Neuronal stem cell (in vitro differentiated cells): ENCODE results near the gene SMR3B.

ENCODE experiments used
- DNase-seq: peaks from one replicate; pipeline ENCODE4 v3.0.0-alpha.2; 2013; ENCODE audit warnings: low spot score
- H2AFZ ChIP-seq: one replicate; pipeline ENCODE4 v1.6.1; 2013; ENCODE audit warnings: mild to moderate bottlenecking, low read length, inconsistent platforms
- H2AK5ac ChIP-seq: 2 replicates; pipeline ENCODE4 v1.6.1; 2013; ENCODE audit warnings: low read depth, mild to moderate bottlenecking, inconsistent platforms, low read length, moderate library complexity, mixed read lengths
- H2BK120ac ChIP-seq: 2 replicates; pipeline ENCODE4 v1.6.1; 2013; ENCODE audit warnings: low read depth, mild to moderate bottlenecking, inconsistent platforms, low read length, moderate library complexity, mixed read lengths
- H2BK12ac ChIP-seq: one replicate; pipeline ENCODE4 v1.6.1; 2013; ENCODE audit warnings: low read length, inconsistent platforms
- H2BK15ac ChIP-seq: 2 replicates; pipeline ENCODE4 v1.6.1; 2013; ENCODE audit warnings: mild to moderate bottlenecking, low read length, inconsistent platforms, mixed read lengths
- H2BK5ac ChIP-seq: one replicate; pipeline ENCODE4 v1.6.1; 2013; ENCODE audit warnings: inconsistent platforms, mild to moderate bottlenecking, low read length, moderate library complexity
- H3K14ac ChIP-seq: one replicate; pipeline ENCODE4 v1.6.1; 2013; ENCODE audit warnings: low read length, inconsistent platforms
- H3K18ac ChIP-seq: 2 replicates; pipeline ENCODE4 v1.6.1; 2013; ENCODE audit warnings: low read length, inconsistent platforms
- H3K23ac ChIP-seq: 2 replicates; pipeline ENCODE4 v1.6.1; 2013; ENCODE audit warnings: low read depth, mild to moderate bottlenecking, mixed read lengths, low read length, inconsistent platforms; ENCODE audit not compliant: poor library complexity
- H3K27ac ChIP-seq: replicated peaks from 3 replicates; pipeline ENCODE4 v1.5.1; 2013; ENCODE audit warnings: low read length, inconsistent platforms
- H3K27me3 ChIP-seq, 3 experiments: 2 replicates each; pipeline ENCODE4 v1.6.1; 2013; ENCODE audit warnings: low read length in 3 of 3, mild to moderate bottlenecking in 2 of 3, inconsistent platforms in 1 of 3, low read depth in 1 of 3, mixed read lengths in 1 of 3, moderate library complexity in 1 of 3; ENCODE audit not compliant: control insufficient read depth in 3 of 3, insufficient read depth in 3 of 3
- H3K36me3 ChIP-seq, 2 donors: replicated peaks in 1 of 2; 2 replicates each; pipeline ENCODE4 v1.6.1; 2013; ENCODE audit warnings: low read length in 2 of 2; ENCODE audit not compliant: control insufficient read depth in 2 of 2, insufficient read depth in 2 of 2
- H3K4ac ChIP-seq: 2 replicates; pipeline ENCODE4 v1.6.1; 2013; ENCODE audit warnings: inconsistent platforms, mild to moderate bottlenecking, low read length, moderate library complexity
- H3K4me1 ChIP-seq, 2 donors: 1 replicate in 1 of 2; 2 replicates in 1 of 2; pipeline ENCODE4 v1.6.1; 2013; ENCODE audit warnings: low read length in 2 of 2, low read depth in 1 of 2; ENCODE audit not compliant: control insufficient read depth in 2 of 2, insufficient read depth in 1 of 2
- H3K4me2 ChIP-seq: one replicate; pipeline ENCODE4 v1.6.1; 2013; ENCODE audit warnings: mild to moderate bottlenecking, low read length, inconsistent platforms; ENCODE audit not compliant: insufficient read depth, poor library complexity, severe bottlenecking
- H3K4me3 ChIP-seq, 2 donors: 2 replicates each; pipeline ENCODE4 v1.5.1; 2013; ENCODE audit warnings: low read length in 2 of 2, mild to moderate bottlenecking in 2 of 2, inconsistent platforms in 1 of 2, moderate library complexity in 1 of 2
- H3K79me1 ChIP-seq: one replicate; pipeline ENCODE4 v1.6.1; 2013; ENCODE audit warnings: low read depth, mild to moderate bottlenecking, inconsistent platforms, low read length, moderate library complexity
- H3K9ac ChIP-seq: one replicate; pipeline ENCODE4 v1.6.1; 2013; ENCODE audit warnings: mild to moderate bottlenecking, low read depth, low read length, inconsistent platforms; ENCODE audit not compliant: poor library complexity
- H3K9me3 ChIP-seq, 2 donors: replicated peaks in 1 of 2; 2 replicates each; pipeline versions ENCODE3 to v1.6.1; 2013; ENCODE audit warnings: low read length in 2 of 2, mild to moderate bottlenecking in 2 of 2, inconsistent platforms in 1 of 2, low read depth in 1 of 2, mixed read lengths in 1 of 2, moderate library complexity in 1 of 2; ENCODE audit not compliant: control insufficient read depth in 2 of 2, insufficient read depth in 1 of 2
- H4K8ac ChIP-seq: one replicate; pipeline ENCODE4 v1.6.1; 2013; ENCODE audit warnings: low read depth, mild to moderate bottlenecking, inconsistent platforms, low read length, moderate library complexity
- H4K91ac ChIP-seq: one replicate; pipeline ENCODE4 v1.6.1; 2013; ENCODE audit warnings: low read length, low read depth, mild to moderate bottlenecking, inconsistent platforms; ENCODE audit not compliant: poor library complexity
- WGBS, 2 donors: extraction: QIAGEN DNeasy Blood & Tissue Kit; methylation state at CpG; one replicate each; pipeline ENCODE4 v1.1.7; 2013; ENCODE audit warnings: missing lambda C conversion rate in 2 of 2, mixed read lengths in 1 of 2; ENCODE audit not compliant: insufficient read length in 2 of 2, insufficient replicate concordance in 1 of 2; ENCODE audit errors: extremely low coverage in 2 of 2; 5-methylcytosine and 5-hydroxymethylcytosine counted together

SMR3B gene

DNA sequence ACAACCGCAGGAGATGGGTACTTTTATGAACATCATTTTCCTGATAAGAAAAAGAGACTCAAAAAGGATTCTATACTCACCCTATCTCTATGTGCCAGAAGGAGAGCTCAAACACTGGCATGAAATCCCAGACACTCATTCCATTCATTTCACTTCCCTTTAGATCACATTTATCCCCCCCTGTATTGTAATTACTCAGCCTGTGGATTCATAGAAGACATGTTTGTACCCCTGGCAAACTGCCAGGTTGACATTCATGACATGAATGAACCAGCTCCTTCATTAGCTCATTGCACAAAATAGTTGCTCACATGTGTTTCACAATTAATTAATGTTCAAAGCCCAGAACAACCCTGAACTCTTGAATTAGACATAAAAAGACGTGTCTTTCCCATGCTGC is 17.5 kb upstream of the SMR3B start:
- Histone ChIP-seq H3K27ac (no peak overlapping the region), H3K4ac (no peak overlapping the region), H3K23ac (no peak overlapping the region), H3K4me3 (no peak overlapping the region), H2AK5ac (no peak overlapping the region), H3K4me2 (no peak overlapping the region), H3K9ac (no peak overlapping the region), H3K36me3 (no peaks in the 10 kb centered on the region), H3K27me3 (peaks cover 0 to 2% (median 0%) of the 10 kb centered on the region in 3 experiments), H2BK12ac (no peak overlapping the region), H3K4me1 (no peaks in the 10 kb centered on the region), H4K8ac (no peak overlapping the region), H3K14ac (no peak overlapping the region), H2BK5ac (no peak overlapping the region), H3K9me3 (no peaks in the 10 kb centered on the region), H3K18ac (no peak overlapping the region), H4K91ac (no peak overlapping the region), H2AFZ (no peak overlapping the region), H2BK15ac (no peak overlapping the region), H2BK120ac (no peak overlapping the region), H3K79me1 (no peaks in the 10 kb centered on the region)
- DNase-seq = no peak
- no CpG with 5 or more reads among the region's 2 CpGs for WGBS, 2 donors

GRCh38 chr4:70367813-70368212 is 15.1 kb upstream of the SMR3B start:
- no peak overlapping the region for H3K4me3 ChIP-seq
- H2AK5ac ChIP-seq = no peak overlapping the region
- H3K27me3 ChIP-seq = peaks cover 0 to 2% (median 0%) of the 10 kb centered on the region in 3 experiments
- no peak overlapping the region for H2BK120ac ChIP-seq
- H2BK12ac ChIP-seq = no peak overlapping the region
- H3K79me1 ChIP-seq = no peaks in the 10 kb centered on the region
- no peak overlapping the region for H4K91ac ChIP-seq
- no peak overlapping the region for H3K23ac ChIP-seq
- H2AFZ ChIP-seq = no peak overlapping the region
- no peak overlapping the region for H3K4me2 ChIP-seq
- no peaks in the 10 kb centered on the region for H3K36me3 ChIP-seq
- no peak overlapping the region for H4K8ac ChIP-seq
- H3K4ac ChIP-seq = no peak overlapping the region
- no CpG with 5 or more reads among the region's 1 CpG for WGBS, 2 donors
- H3K4me1 ChIP-seq = no peaks in the 10 kb centered on the region
- DNase-seq = no peak
- H2BK5ac ChIP-seq = no peak overlapping the region
- H3K18ac ChIP-seq = no peak overlapping the region
- H3K9ac ChIP-seq = no peak overlapping the region
- H3K14ac ChIP-seq = no peak overlapping the region
- no peaks in the 10 kb centered on the region for H3K9me3 ChIP-seq
- H2BK15ac ChIP-seq = no peak overlapping the region
- no peak overlapping the region for H3K27ac ChIP-seq

DNA sequence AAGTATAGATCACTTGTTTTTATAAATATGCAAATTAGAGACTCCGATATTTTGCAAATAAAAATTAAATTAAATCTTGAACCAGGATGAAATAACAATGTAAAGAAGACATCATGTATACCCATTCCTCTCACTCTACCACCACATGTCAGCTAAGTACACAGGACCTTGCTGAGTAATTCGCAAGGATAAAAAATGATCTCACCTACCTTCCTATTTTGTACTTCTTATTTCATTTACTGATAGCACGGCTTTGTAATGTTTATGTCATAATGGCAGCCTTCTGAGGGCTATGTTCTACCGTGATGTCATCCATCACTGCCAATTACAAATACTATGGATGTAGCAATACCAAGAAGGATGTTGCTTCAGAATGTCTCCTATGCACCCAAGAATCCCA is 10.9 kb upstream of the SMR3B start:
- H4K8ac ChIP-seq = no peak overlapping the region
- WGBS, 2 donors = no CpG with 5 or more reads among the region's 4 CpGs

GRCh38 chr4:70372760-70373159 is 10.2 kb upstream of the SMR3B start:
- Histone ChIP-seq H3K4me1 (no peaks in the 10 kb centered on the region), H2AFZ (no peak overlapping the region), H2BK120ac (no peak overlapping the region), H3K4ac (no peak overlapping the region), H2AK5ac (no peak overlapping the region), H2BK15ac (no peak overlapping the region), H3K36me3 (no peaks in the 10 kb centered on the region), H3K14ac (no peak overlapping the region), H3K79me1 (no peaks in the 10 kb centered on the region), H3K27ac (no peak overlapping the region), H3K23ac (no peak overlapping the region), H4K91ac (no peak overlapping the region), H2BK12ac (no peak overlapping the region), H4K8ac (no peak overlapping the region), H2BK5ac (no peak overlapping the region), H3K18ac (no peak overlapping the region), H3K9ac (no peak overlapping the region), H3K4me2 (no peak overlapping the region), H3K4me3 (no peak overlapping the region), H3K27me3 (no peaks in the 10 kb centered on the region), H3K9me3 (no peaks in the 10 kb centered on the region)
- no peak for DNase-seq
- WGBS, 2 donors = no CpG with 5 or more reads among the region's 3 CpGs

More for the DNA sequence above, 10.9 kb upstream of the SMR3B start:
- Histone ChIP-seq H2AFZ (no peak overlapping the region), H3K4ac (no peak overlapping the region), H3K18ac (no peak overlapping the region), H4K91ac (no peak overlapping the region), H2BK12ac (no peak overlapping the region), H2AK5ac (no peak overlapping the region), H3K4me3 (no peak overlapping the region), H2BK120ac (no peak overlapping the region), H3K27ac (no peak overlapping the region), H2BK5ac (no peak overlapping the region), H3K27me3 (no peaks in the 10 kb centered on the region), H3K9me3 (no peaks in the 10 kb centered on the region), H3K9ac (no peak overlapping the region), H2BK15ac (no peak overlapping the region), H3K14ac (no peak overlapping the region), H3K36me3 (no peaks in the 10 kb centered on the region), H3K4me2 (no peak overlapping the region), H3K79me1 (no peaks in the 10 kb centered on the region), H3K23ac (no peak overlapping the region), H3K4me1 (no peaks in the 10 kb centered on the region)
- DNase-seq = no peak
